Liver (tissue), 9 donors: Measurements from ENCODE around the gene SLC30A1. TPM values are rescaled to one million over a fixed set of nuclear protein-coding genes. Genes with fewer than 3 reads are reported as not detected.

ENCODE experiments used
- DNase-seq: peaks from one replicate; pipeline ENCODE4 v3.0.0-alpha.2; 2017; ENCODE audit warnings: low spot score
- H3K27ac ChIP-seq, 2 donors: one replicate each; pipeline ENCODE4 v1.7.0; 2013; ENCODE audit warnings: inconsistent platforms in 2 of 2, low read length in 2 of 2, control low read depth in 1 of 2, low read depth in 1 of 2, mild to moderate bottlenecking in 1 of 2
- H3K27me3 ChIP-seq, 4 donors: one replicate each; pipeline versions ENCODE4 v1.6.1 to v1.7.0; 2013; ENCODE audit warnings: low read length in 3 of 4, inconsistent platforms in 1 of 4, mild to moderate bottlenecking in 1 of 4, moderate library complexity in 1 of 4; ENCODE audit not compliant: control insufficient read depth in 4 of 4, insufficient read depth in 4 of 4
- H3K36me3 ChIP-seq, 4 donors: one replicate each; pipeline versions ENCODE4 v1.6.1 to v1.7.0; 2013; ENCODE audit warnings: low read length in 3 of 4, mild to moderate bottlenecking in 3 of 4, low read depth in 1 of 4, moderate library complexity in 1 of 4; ENCODE audit not compliant: control insufficient read depth in 4 of 4, insufficient read depth in 3 of 4
- H3K4me1 ChIP-seq, 4 donors: one replicate each; pipeline versions ENCODE4 v1.6.1 to v1.7.0; 2013; ENCODE audit warnings: low read length in 3 of 4, mild to moderate bottlenecking in 3 of 4, moderate library complexity in 1 of 4; ENCODE audit not compliant: control insufficient read depth in 4 of 4, insufficient read depth in 4 of 4
- H3K4me3 ChIP-seq, 3 donors: one replicate each; pipeline versions ENCODE4 v1.6.1 to v1.7.0; 2013; ENCODE audit warnings: low read length in 3 of 3, control low read depth in 1 of 3, low read depth in 1 of 3, mild to moderate bottlenecking in 1 of 3
- H3K9ac ChIP-seq, 2 donors: one replicate each; pipeline ENCODE4 v1.7.0; 2013; ENCODE audit warnings: low read length in 2 of 2, mild to moderate bottlenecking in 2 of 2, moderate library complexity in 2 of 2, control low read depth in 1 of 2, low read depth in 1 of 2
- H3K9me3 ChIP-seq, 4 donors: one replicate each; pipeline versions ENCODE4 v1.6.1 to v1.7.0; 2013; ENCODE audit warnings: low read length in 3 of 4; ENCODE audit not compliant: control insufficient read depth in 4 of 4
- ATF3 ChIP-seq: IDR thresholded peaks from 2 replicates; pipeline ENCODE4 v1.6.1; 2016; ENCODE audit warnings: antibody characterized with exemption
- CTCF ChIP-seq: fragments of 150-350 bp; IDR thresholded peaks from 2 replicates; pipeline ENCODE4 v1.5.1; 2017; ENCODE audit warnings: improper control_type of control experiment, low read depth, low read length; ENCODE audit not compliant: missing input control
- EGR1 ChIP-seq, 2 donors: IDR thresholded peaks; 2 replicates each; pipeline ENCODE4 v1.6.1; 2016 to 2018; ENCODE audit warnings: antibody characterized with exemption in 2 of 2, low read depth in 2 of 2
- FOXA1 ChIP-seq: IDR thresholded peaks from 2 replicates; pipeline ENCODE4 v1.6.1; 2016; ENCODE audit warnings: antibody characterized with exemption
- FOXA2 ChIP-seq: IDR thresholded peaks from 2 replicates; pipeline ENCODE4 v1.6.1; 2016; ENCODE audit warnings: antibody characterized with exemption
- GABPA ChIP-seq, 2 donors: IDR thresholded peaks in 1 of 2; conservative IDR thresholded peaks in 1 of 2; 2 replicates each; pipeline ENCODE4 v1.6.1; 2016; ENCODE audit warnings: antibody characterized with exemption in 2 of 2, mild to moderate bottlenecking in 1 of 2, moderate library complexity in 1 of 2
- HNF4A ChIP-seq, 2 donors: conservative IDR thresholded peaks; 2 replicates each; pipeline ENCODE4 v1.6.1; 2016; ENCODE audit warnings: antibody characterized with exemption in 2 of 2, mild to moderate bottlenecking in 2 of 2
- JUND ChIP-seq, 2 donors: IDR thresholded peaks; 2 replicates each; pipeline ENCODE4 v1.6.1; 2016; ENCODE audit warnings: antibody characterized with exemption in 2 of 2
- NR2F2 ChIP-seq: IDR thresholded peaks from 2 replicates; pipeline ENCODE4 v1.6.1; 2016; ENCODE audit warnings: antibody characterized with exemption
- REST ChIP-seq: IDR thresholded peaks from 2 replicates; pipeline ENCODE4 v1.6.1; 2016; ENCODE audit warnings: antibody characterized with exemption, mild to moderate bottlenecking
- RXRA ChIP-seq, 2 donors: IDR thresholded peaks; 2 replicates each; pipeline ENCODE4 v1.6.1; 2017 to 2018; ENCODE audit warnings: antibody characterized with exemption in 2 of 2, mild to moderate bottlenecking in 1 of 2
- SP1 ChIP-seq: IDR thresholded peaks from 2 replicates; pipeline ENCODE4 v1.6.1; 2018; ENCODE audit warnings: antibody characterized with exemption, mild to moderate bottlenecking
- TAF1 ChIP-seq: conservative IDR thresholded peaks from 2 replicates; pipeline ENCODE4 v1.6.1; 2016; ENCODE audit warnings: antibody characterized with exemption, mild to moderate bottlenecking
- YY1 ChIP-seq: IDR thresholded peaks from 2 replicates; pipeline ENCODE4 v1.6.1; 2016; ENCODE audit warnings: antibody characterized with exemption, mild to moderate bottlenecking
- ZBTB33 ChIP-seq: IDR thresholded peaks from 2 replicates; pipeline ENCODE4 v1.6.1; 2016; ENCODE audit warnings: antibody characterized with exemption
- WGBS: extraction: QIAGEN DNeasy Blood & Tissue Kit; methylation state at CpG from one replicate; pipeline ENCODE4 v1.1.7; 2013; 5-methylcytosine and 5-hydroxymethylcytosine counted together
- polyA plus RNA-seq, 2 donors: library from polyadenylated mRNA; stranded (reverse) in 1 of 2; unstranded in 1 of 2; fragments of 200-250 nt in 1 of 2; fragments of >200 nt in 1 of 2; fragmentation: Nextera tagmentation in 1 of 2; extraction: Ambion mirVana in 1 of 2; gene quantifications; one replicate each; pipeline versions ENCODE4 v1.2.1 to v1.2.3, GENCODE V29; 2013 to 2015
- total RNA-seq, 2 donors: library from RNA; depleted of rRNA; stranded (reverse); fragments of >200 nt; gene quantifications; one replicate each; pipeline ENCODE4 v1.2.3, GENCODE V29; 2014
- TF ChIP-seq, protein P1 (sequence below): IDR thresholded peaks from 2 replicates; pipeline ENCODE4 v1.6.1; 2016; ENCODE audit warnings: antibody characterized with exemption
- donor health status: healthy.
- donor health status: healthy.
- donor health status: healthy.
- donor health status: healthy.
- donor health status: healthy.

Gene SLC30A1
- total and polyA plus RNA-seq, 4 donors = 14.9 to 83.3 (median 39.4) TPM

GRCh38 chr1:211532088-211532444 lies 46.9 kb downstream of the SLC30A1 start:
- no peak for DNase-seq
- Histone ChIP-seq H3K9ac (no peak overlapping the region), H3K4me1 (peaks cover 0 to 18% (median 7%) of the 10 kb centered on the region in 4 donors), H3K4me3 (no peak overlapping the region), H3K27me3 (no peaks in the 10 kb centered on the region), H3K9me3 (no peaks in the 10 kb centered on the region), H3K36me3 (no peaks in the 10 kb centered on the region), H3K27ac (no peak overlapping the region)
- TF ChIP-seq NR2F2 (no peak), CTCF (no peak), ATF3 (no peak), REST (no peak)
- 89% methylated on average over 6 of the region's 6 CpGs for WGBS

- Histone ChIP-seq H3K9me3 (no peaks in the 10 kb centered on the region), H3K4me1 (peaks cover 0 to 18% (median 7%) of the 10 kb centered on the region in 4 donors), H3K36me3 (no peaks in the 10 kb centered on the region), H3K27ac (no peak overlapping the region), H3K9ac (no peak overlapping the region), H3K27me3 (no peaks in the 10 kb centered on the region), H3K4me3 (no peak overlapping the region)
- 88% methylated on average over 15 of the region's 15 CpGs for WGBS
- no peak for DNase-seq
- TF ChIP-seq HNF4A (conservative IDR thresholded peaks at IDR 0.05) (no peak), JUND (IDR thresholded peaks at IDR 0.05) (no peak), CTCF (no peak), NR2F2 (no peak), SP1 (no peak), TAF1 (no peak), FOXA2 (no peak), YY1 (no peak), ATF3 (no peak), FOXA1 (no peak), EGR1 (IDR thresholded peaks at IDR 0.05; ENCODE audit: low read depth in 2 of 2) (no peak), GABPA (IDR thresholded peaks at IDR 0.05 in 1 of 2, conservative IDR thresholded peaks at IDR 0.05 in 1 of 2) (no peak), RXRA (IDR thresholded peaks at IDR 0.05) (no peak), ZBTB33 (no peak)
- TF ChIP-seq, protein P1, sequence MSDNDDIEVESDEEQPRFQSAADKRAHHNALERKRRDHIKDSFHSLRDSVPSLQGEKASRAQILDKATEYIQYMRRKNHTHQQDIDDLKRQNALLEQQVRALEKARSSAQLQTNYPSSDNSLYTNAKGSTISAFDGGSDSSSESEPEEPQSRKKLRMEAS = no peak
These were observed 47.5 kb downstream of the SLC30A1 start for GRCh38 chr1:211531194-211532087.
